PFSK-1 (cell line): ENCODE data around the gene GALNT18.

Experiments
- FOXP2 ChIP-seq: optimal IDR thresholded peaks from 2 replicates; pipeline ENCODE3; 2011; ENCODE audit warnings: borderline replicate concordance, control low read depth, inconsistent platforms; ENCODE audit not compliant: insufficient read depth; ENCODE audit errors: extremely low read length, extremely low read depth
- POLR2AphosphoS5 ChIP-seq: IDR thresholded peaks from 2 replicates; pipeline ENCODE4 v1.6.1; 2012; ENCODE audit warnings: low read depth, mild to moderate bottlenecking, control low read depth, low read length, moderate library complexity
- REST ChIP-seq, 2 experiments: IDR thresholded peaks; 2 replicates each; pipeline versions ENCODE4 v1.6.1 to v1.8.0; 2011 to 2012; ENCODE audit warnings: low read depth in 2 of 2, low read length in 2 of 2, control low read depth in 1 of 2, inconsistent platforms in 1 of 2, mild to moderate bottlenecking in 1 of 2, moderate library complexity in 1 of 2; ENCODE audit not compliant: insufficient read depth in 1 of 2
- SIN3A ChIP-seq: IDR thresholded peaks from 2 replicates; pipeline ENCODE4 v1.6.1; 2012; ENCODE audit warnings: mild to moderate bottlenecking, low read length, moderate library complexity, borderline replicate concordance; ENCODE audit not compliant: insufficient read depth
- TAF1 ChIP-seq: IDR thresholded peaks from 2 replicates; pipeline ENCODE4 v1.6.1; 2012; ENCODE audit warnings: low read length, control low read depth, borderline replicate concordance; ENCODE audit not compliant: insufficient read depth

The GALNT18 gene

DNA sequence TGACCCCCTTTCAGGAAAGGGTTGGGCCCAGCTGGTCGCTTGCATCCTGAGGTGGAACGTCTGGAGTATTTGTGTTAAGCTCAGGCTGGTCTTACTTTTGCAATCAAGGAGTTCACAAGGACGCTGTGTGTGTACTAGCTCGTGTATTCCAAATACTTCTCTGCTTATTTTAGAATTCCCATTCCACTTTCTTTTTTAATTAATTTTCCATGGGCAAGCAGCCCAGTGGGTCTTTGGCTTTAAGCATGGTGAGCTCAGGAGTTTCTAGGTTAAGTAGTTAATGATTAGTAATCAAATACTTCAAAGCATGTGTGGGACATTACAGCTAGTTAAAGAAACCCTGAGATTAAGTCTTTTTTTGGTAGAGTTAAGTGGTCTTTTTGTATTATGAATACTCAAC, 337.3 kb downstream of the GALNT18 start:
- no peak for TF ChIP-seq FOXP2

- TF ChIP-seq SIN3A (no peak), FOXP2 (no peak), TAF1 (no peak), REST (IDR thresholded peaks at IDR 0.05; ENCODE audit: insufficient read depth in 1 of 2, low read depth in 2 of 2, low read length in 2 of 2) (no peak), POLR2AphosphoS5 (no peak)
These were observed 340.2 kb downstream of the GALNT18 start for GRCh38 chr11:11281626-11282025.

DNA sequence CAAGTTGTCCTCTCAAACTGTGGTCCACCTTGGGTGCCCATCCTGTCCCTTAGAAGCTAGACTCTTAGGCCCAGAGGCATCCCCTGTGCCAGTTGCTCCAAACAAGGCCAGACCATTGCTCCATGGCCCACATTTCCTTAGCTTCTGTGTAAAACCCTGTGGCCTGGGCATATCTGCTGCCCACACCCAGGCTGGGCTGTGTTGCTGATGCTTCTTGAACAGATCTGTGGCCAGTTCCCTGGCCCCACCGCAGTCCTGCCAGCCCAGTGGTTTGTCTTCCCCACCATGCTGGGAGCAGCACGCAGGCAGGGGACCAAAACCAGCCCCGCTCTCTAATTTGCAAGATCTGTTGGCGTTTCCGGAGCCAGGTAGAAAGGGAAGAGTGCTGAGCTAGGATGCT, 341.0 kb downstream of the GALNT18 start:
- no peak for TF ChIP-seq TAF1

- TF ChIP-seq REST (IDR thresholded peaks at IDR 0.05; ENCODE audit: insufficient read depth in 1 of 2, low read depth in 2 of 2, low read length in 2 of 2), result no peak
- TF ChIP-seq POLR2AphosphoS5, result no peak
- TF ChIP-seq SIN3A, result no peak
- no peak for TF ChIP-seq TAF1
- no peak for TF ChIP-seq FOXP2
These were observed 341.7 kb downstream of the GALNT18 start for GRCh38 chr11:11279956-11280689.

GRCh38 chr11:11272254-11272653, 349.6 kb downstream of the GALNT18 start:
- TF ChIP-seq TAF1, result no peak
- no peak for TF ChIP-seq REST (IDR thresholded peaks at IDR 0.05; ENCODE audit: insufficient read depth in 1 of 2, low read depth in 2 of 2, low read length in 2 of 2)
- TF ChIP-seq POLR2AphosphoS5, result no peak
- no peak for TF ChIP-seq SIN3A
- no peak for TF ChIP-seq FOXP2

GRCh38 chr11:11270236-11270775, 351.5 kb downstream of the GALNT18 start:
- TF ChIP-seq SIN3A, result no peak
- no peak for TF ChIP-seq FOXP2
- no peak for TF ChIP-seq REST (IDR thresholded peaks at IDR 0.05; ENCODE audit: insufficient read depth in 1 of 2, low read depth in 2 of 2, low read length in 2 of 2)
- no peak for TF ChIP-seq POLR2AphosphoS5
- no peak for TF ChIP-seq TAF1
